Measurements from ENCODE around the gene CLEC2L. TPM values are rescaled to one million over a fixed set of nuclear protein-coding genes. Genes with fewer than 3 reads are reported as not detected.

Gene CLEC2L
- total RNA-seq, 1 experiment from 2014 or later, result not detected

DNA sequence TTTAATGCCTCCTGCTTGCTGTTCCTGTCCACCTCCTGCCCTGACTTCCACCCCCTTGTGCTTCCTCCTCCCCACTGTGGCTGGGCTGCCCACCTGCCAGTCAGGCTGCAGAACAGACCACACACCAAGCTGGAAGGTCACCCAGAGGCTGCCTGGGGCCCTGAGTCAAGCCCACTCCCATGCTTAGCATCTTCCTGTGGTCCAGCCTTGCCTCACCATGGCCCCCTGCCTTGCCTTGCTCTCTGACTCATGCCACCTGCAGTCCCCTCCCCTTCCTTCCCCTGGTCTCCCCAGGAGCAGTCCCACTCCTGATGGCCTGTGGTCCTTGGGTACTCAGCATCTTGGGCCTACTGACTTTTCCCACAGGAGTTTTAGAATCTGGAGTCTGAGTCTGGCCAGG lies 2.3 kb downstream of the CLEC2L start:
- H3K4me3 ChIP-seq (replicated peaks in 1 of 2; ENCODE audit: low read depth in 1 of 2, low read length in 2 of 2), result no peak overlapping the region
- no peaks in the 10 kb centered on the region for H3K9me2 ChIP-seq (ENCODE audit: insufficient read depth)
- CTCF ChIA-PET, result no interaction called here
- no TSS peak for BruUV-seq (replicated peaks)
- no peaks in the 10 kb centered on the region for H3K9me3 ChIP-seq (ENCODE audit: control insufficient read depth in 1 of 2, insufficient read depth in 1 of 2, low read depth in 1 of 2, low read length in 2 of 2)
- H3K27ac ChIP-seq (ENCODE audit: low read depth, low read length), result no peak overlapping the region
- no peaks in the 10 kb centered on the region for H3K27me3 ChIP-seq (ENCODE audit: insufficient read depth, low read length)
- POLR2A ChIA-PET, result no interaction called here
- no peak for ATAC-seq
- H2AFZ ChIP-seq (ENCODE audit: low read depth, low read length, poor library complexity, severe bottlenecking), result no peak overlapping the region
- H3K36me3 ChIP-seq (ENCODE audit: control insufficient read depth in 1 of 2, insufficient read depth in 2 of 2, low read length in 2 of 2), result no peaks in the 10 kb centered on the region
- RAD21 ChIA-PET (ENCODE audit: low non-redundant PET in 1 of 2, low total read pairs in 2 of 2, uncharacterized antibody in 2 of 2, unreplicated experiment in 2 of 2), result no interaction called here
- no peaks in the 10 kb centered on the region for H4K20me1 ChIP-seq (ENCODE audit: insufficient read depth)
- intact Hi-C loops (cut with micrococcal nuclease), result no loop called here
- no peak for TF ChIP-seq EZH2 (IDR thresholded peaks at IDR 0.05)
- H3K79me2 ChIP-seq (ENCODE audit: insufficient read depth, low read length), result no peaks in the 10 kb centered on the region
- H3K4me1 ChIP-seq (ENCODE audit: control insufficient read depth in 1 of 2, insufficient read depth in 2 of 2, low read length in 2 of 2), result no peaks in the 10 kb centered on the region
- no peak for DNase-seq (ENCODE audit: low read depth, low spot score)
- no peak overlapping the region for H3K9ac ChIP-seq (ENCODE audit: low read length)
- H3K4me2 ChIP-seq (ENCODE audit: low read length), result no peak overlapping the region

GRCh38 chr7:139526578-139527544 lies 3.4 kb downstream of the CLEC2L start:
- Histone ChIP-seq H3K79me2 (ENCODE audit: insufficient read depth, low read length) (no peaks in the 10 kb centered on the region), H3K4me3 (replicated peaks in 1 of 2; ENCODE audit: low read depth in 1 of 2, low read length in 2 of 2) (no peak overlapping the region), H3K27ac (ENCODE audit: low read depth, low read length) (no peak overlapping the region), H3K4me1 (ENCODE audit: control insufficient read depth in 1 of 2, insufficient read depth in 2 of 2, low read length in 2 of 2) (no peaks in the 10 kb centered on the region), H3K9me3 (ENCODE audit: control insufficient read depth in 1 of 2, insufficient read depth in 1 of 2, low read depth in 1 of 2, low read length in 2 of 2) (no peaks in the 10 kb centered on the region), H4K20me1 (ENCODE audit: insufficient read depth) (no peaks in the 10 kb centered on the region), H3K9me2 (ENCODE audit: insufficient read depth) (no peaks in the 10 kb centered on the region), H3K27me3 (ENCODE audit: insufficient read depth, low read length) (no peaks in the 10 kb centered on the region), H3K9ac (ENCODE audit: low read length) (no peak overlapping the region), H2AFZ (ENCODE audit: low read depth, low read length, poor library complexity, severe bottlenecking) (no peak overlapping the region), H3K4me2 (ENCODE audit: low read length) (no peak overlapping the region), H3K36me3 (ENCODE audit: control insufficient read depth in 1 of 2, insufficient read depth in 2 of 2, low read length in 2 of 2) (no peaks in the 10 kb centered on the region)
- POLR2A ChIA-PET, result no interaction called here
- BruUV-seq (replicated peaks), result no TSS peak
- CTCF ChIA-PET, result no interaction called here
- DNase-seq (ENCODE audit: low read depth, low spot score) (no peak), ATAC-seq (no peak)
- TF ChIP-seq SIN3A (IDR thresholded peaks at IDR 0.05; ENCODE audit: low read depth), result no peak
- no peak for TF ChIP-seq RAD21 (IDR thresholded peaks at IDR 0.05; ENCODE audit: low read depth)
- TF ChIP-seq SP1 (IDR thresholded peaks at IDR 0.05; ENCODE audit: low read depth), result no peak
- no peak for TF ChIP-seq CTCF (IDR thresholded peaks at IDR 0.05 in 2 of 3, conservative IDR thresholded peaks at IDR 0.05 in 1 of 3; ENCODE audit: borderline replicate concordance in 1 of 3, insufficient read depth in 1 of 3, low read depth in 2 of 3, low read length in 2 of 3)
- TF ChIP-seq, protein P1, sequence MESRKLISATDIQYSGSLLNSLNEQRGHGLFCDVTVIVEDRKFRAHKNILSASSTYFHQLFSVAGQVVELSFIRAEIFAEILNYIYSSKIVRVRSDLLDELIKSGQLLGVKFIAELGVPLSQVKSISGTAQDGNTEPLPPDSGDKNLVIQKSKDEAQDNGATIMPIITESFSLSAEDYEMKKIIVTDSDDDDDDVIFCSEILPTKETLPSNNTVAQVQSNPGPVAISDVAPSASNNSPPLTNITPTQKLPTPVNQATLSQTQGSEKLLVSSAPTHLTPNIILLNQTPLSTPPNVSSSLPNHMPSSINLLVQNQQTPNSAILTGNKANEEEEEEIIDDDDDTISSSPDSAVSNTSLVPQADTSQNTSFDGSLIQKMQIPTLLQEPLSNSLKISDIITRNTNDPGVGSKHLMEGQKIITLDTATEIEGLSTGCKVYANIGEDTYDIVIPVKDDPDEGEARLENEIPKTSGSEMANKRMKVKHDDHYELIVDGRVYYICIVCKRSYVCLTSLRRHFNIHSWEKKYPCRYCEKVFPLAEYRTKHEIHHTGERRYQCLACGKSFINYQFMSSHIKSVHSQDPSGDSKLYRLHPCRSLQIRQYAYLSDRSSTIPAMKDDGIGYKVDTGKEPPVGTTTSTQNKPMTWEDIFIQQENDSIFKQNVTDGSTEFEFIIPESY (IDR thresholded peaks at IDR 0.05; ENCODE audit: extremely low read depth, insufficient replicate concordance, low read length), result no peak
- TF ChIP-seq REST (IDR thresholded peaks at IDR 0.05; ENCODE audit: low read depth), result no peak
- RAD21 ChIA-PET (ENCODE audit: low non-redundant PET in 1 of 2, low total read pairs in 2 of 2, uncharacterized antibody in 2 of 2, unreplicated experiment in 2 of 2), result no interaction called here
- intact Hi-C loops (cut with micrococcal nuclease), result no loop called here

Data from HCT116 (cell line).